ENCODE results near the gene LEP.

DNA sequence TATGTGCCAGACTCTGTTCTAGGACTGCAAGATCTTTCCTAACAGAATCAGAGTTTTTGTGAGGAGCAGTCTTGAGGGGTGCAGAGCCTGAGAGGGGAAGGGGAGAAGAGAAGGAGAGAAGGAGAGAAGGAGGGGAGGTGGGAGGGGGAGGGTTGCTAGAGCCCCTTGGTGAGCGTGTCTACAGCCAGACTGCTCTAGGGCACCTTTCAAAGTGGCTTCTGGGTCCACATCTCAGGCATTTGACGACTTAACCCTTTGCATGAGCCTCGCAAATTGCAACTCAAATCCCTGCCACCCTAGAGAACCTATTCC lies 31.1 kb upstream of the LEP start:
- TF ChIP-seq, protein P1, sequence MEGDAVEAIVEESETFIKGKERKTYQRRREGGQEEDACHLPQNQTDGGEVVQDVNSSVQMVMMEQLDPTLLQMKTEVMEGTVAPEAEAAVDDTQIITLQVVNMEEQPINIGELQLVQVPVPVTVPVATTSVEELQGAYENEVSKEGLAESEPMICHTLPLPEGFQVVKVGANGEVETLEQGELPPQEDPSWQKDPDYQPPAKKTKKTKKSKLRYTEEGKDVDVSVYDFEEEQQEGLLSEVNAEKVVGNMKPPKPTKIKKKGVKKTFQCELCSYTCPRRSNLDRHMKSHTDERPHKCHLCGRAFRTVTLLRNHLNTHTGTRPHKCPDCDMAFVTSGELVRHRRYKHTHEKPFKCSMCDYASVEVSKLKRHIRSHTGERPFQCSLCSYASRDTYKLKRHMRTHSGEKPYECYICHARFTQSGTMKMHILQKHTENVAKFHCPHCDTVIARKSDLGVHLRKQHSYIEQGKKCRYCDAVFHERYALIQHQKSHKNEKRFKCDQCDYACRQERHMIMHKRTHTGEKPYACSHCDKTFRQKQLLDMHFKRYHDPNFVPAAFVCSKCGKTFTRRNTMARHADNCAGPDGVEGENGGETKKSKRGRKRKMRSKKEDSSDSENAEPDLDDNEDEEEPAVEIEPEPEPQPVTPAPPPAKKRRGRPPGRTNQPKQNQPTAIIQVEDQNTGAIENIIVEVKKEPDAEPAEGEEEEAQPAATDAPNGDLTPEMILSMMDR (IDR thresholded peaks at IDR 0.05), result no peak
- TF ChIP-seq POLR2A (IDR thresholded peaks at IDR 0.05), result no peak

Measured in esophagus squamous epithelium (tissue), 4 donors.